ENCODE data around the gene ASGR1. TPM values are rescaled to one million over a fixed set of nuclear protein-coding genes. Genes with fewer than 3 reads are reported as not detected.

Gene ASGR1
- total and polyA plus RNA-seq, 2 of the 4 experiments (the other 2 are of a cell fraction), result 1.3 to 3.8 TPM

- DNase-seq, result no peak
- Histone ChIP-seq H3K9ac (ENCODE audit: low read depth, low read length) (no peak overlapping the region), H3K14ac (replicated peaks; ENCODE audit: low read depth, low read length) (no peak overlapping the region), H3K4ac (ENCODE audit: low read depth, low read length) (no peak overlapping the region), H3K4me3 (ENCODE audit: insufficient read depth, low read depth, low read length) (no peak overlapping the region), H3K4me1 (ENCODE audit: control insufficient read depth, insufficient read depth, low read length) (peaks cover 7% of the 10 kb centered on the region; the same call in 1 of the 2 replicates), H4K8ac (ENCODE audit: low read depth in 2 of 2, low read length in 2 of 2) (no peak overlapping the region), H3K18ac (ENCODE audit: low read depth, low read length) (no peak overlapping the region), H3K23ac (ENCODE audit: low read depth, low read length) (no peak overlapping the region), H2AK5ac (ENCODE audit: low read depth, low read length) (no peak overlapping the region), H3K56ac (ENCODE audit: extremely low read depth, insufficient read depth, low read length) (no peak overlapping the region), H3K4me2 (ENCODE audit: low read depth, low read length) (no peak overlapping the region), H4K20me1 (ENCODE audit: insufficient read depth, low read length) (peaks cover 32% of the 10 kb centered on the region), H4K91ac (ENCODE audit: insufficient read depth, low read depth, low read length) (no peak overlapping the region), H3K9me1 (ENCODE audit: insufficient read depth, low read length) (0 out of 2 replicates have a peak, but pooled peaks cover 7% of the 10 kb centered on the region), H3K27me3 (ENCODE audit: control insufficient read depth, insufficient read depth, low read length) (no peaks in the 10 kb centered on the region), H3K9me3 (ENCODE audit: control insufficient read depth, insufficient read depth, low read length) (no peaks in the 10 kb centered on the region), H2BK120ac (ENCODE audit: low read depth, low read length) (no peak overlapping the region), H3K79me1 (ENCODE audit: low read depth in 1 of 2, low read length in 2 of 2) (peaks cover 8 to 75% of the 10 kb centered on the region in 2 experiments), H2BK20ac (ENCODE audit: low read depth, low read length) (no peak overlapping the region), H2BK5ac (ENCODE audit: low read depth, low read length, poor library complexity, severe bottlenecking) (no peak overlapping the region), H2AK9ac (replicated peaks; ENCODE audit: low read depth, low read length, poor library complexity) (no peak overlapping the region), H3K27ac (ENCODE audit: insufficient read depth, low read length) (no peak overlapping the region), H4K5ac (ENCODE audit: low read depth, low read length) (no peak overlapping the region), H2BK15ac (ENCODE audit: low read depth, low read length) (no peak overlapping the region), H2AFZ (replicated peaks; ENCODE audit: low read length, poor library complexity) (no peak overlapping the region), H3K36me3 (ENCODE audit: control insufficient read depth, insufficient read depth, low read length) (peaks cover 81% of the 10 kb centered on the region)
- TF ChIP-seq MAZ (IDR thresholded peaks at IDR 0.05; ENCODE audit: borderline replicate concordance, low read depth, low read length) (no peak), SMC3 (IDR thresholded peaks at IDR 0.05; ENCODE audit: low read depth, low read length) (no peak), RFX5 (IDR thresholded peaks at IDR 0.05; ENCODE audit: low read depth, low read length) (no peak), CEBPB (IDR thresholded peaks at IDR 0.05; ENCODE audit: low read depth, low read length) (no peak), ELK1 (IDR thresholded peaks at IDR 0.05; ENCODE audit: borderline replicate concordance, low read depth, low read length) (no peak), BHLHE40 (IDR thresholded peaks at IDR 0.05; ENCODE audit: low read depth, low read length) (no peak), RCOR1 (IDR thresholded peaks at IDR 0.05; ENCODE audit: insufficient replicate concordance, low read length) (no peak), FOS (IDR thresholded peaks at IDR 0.05; ENCODE audit: low read depth, low read length) (no peak), USF2 (IDR thresholded peaks at IDR 0.05; ENCODE audit: low read depth, low read length) (no peak), MXI1 (IDR thresholded peaks at IDR 0.05; ENCODE audit: borderline replicate concordance, low read depth, low read length) (no peak), NFE2L2 (IDR thresholded peaks at IDR 0.05; ENCODE audit: low read depth, low read length) (no peak), CTCF (conservative IDR thresholded peaks at IDR 0.05; ENCODE audit: low read depth, low read length) (no peak), RAD21 (IDR thresholded peaks at IDR 0.05; ENCODE audit: low read length) (no peak), MAFK (IDR thresholded peaks at IDR 0.05; ENCODE audit: low read depth, low read length) (no peak), POLR2A (IDR thresholded peaks at IDR 0.05; ENCODE audit: low read depth, low read length) (no peak), CHD1 (IDR thresholded peaks at IDR 0.05; ENCODE audit: low read depth, low read length) (no peak)
- no TSS peak for BruUV-seq (replicated peaks)
- no peak for ATAC-seq (ENCODE audit: low read depth)
- dilution Hi-C loops (cut with HindIII; ENCODE audit: low sequenced_read_pairs, unreplicated experiment) (no loop called here), in situ Hi-C loops (cut with MboI; ENCODE audit: low sequenced_read_pairs) (loop anchor here (25.0 kb wide), 1 partner anchor 938 kb away; the partner anchor contains the start of genes PER1 and VAMP2), intact Hi-C loops (cut with micrococcal nuclease) (no loop called here)
- CTCF ChIA-PET, result no interaction called here
- WGBS, 2 experiments (ENCODE audit: extremely low coverage in 2 of 2, insufficient read length in 1 of 2), result 87% methylated on average over 4 of the region's 15 CpGs; no CpG with 5 or more reads in 1 of the 2 experiments
- POLR2A ChIA-PET (ENCODE audit: unreplicated experiment), result interaction anchor here (0.6 kb wide), 1 partner anchor 10 kb away, joined by 3 read pairs; the partner anchor contains the start of gene DVL2
Measured at GRCh38 chr17:7224661-7225111, 45.5 kb upstream of the ASGR1 start.
